Dedifferentiated amniotic fluid mesenchymal stem cell (primary cell): Measurements from ENCODE around the gene ZNF532.
"Not testable (repeated sequence)": the region's sequence is repeated elsewhere in the genome, so short reads cannot be mapped to it uniquely, and the experiment has no call there.

Source experiments
- DNase-seq: peaks from one replicate; pipeline ENCODE4 v3.0.0-alpha.2; 2016; ENCODE audit errors: extremely low spot score

The ZNF532 gene

GRCh38 chr18:59001166-59001565, 136.5 kb downstream of the ZNF532 start:
- no peak for DNase-seq

- DNase-seq, result no peak
These were observed 137.0 kb downstream of the ZNF532 start for GRCh38 chr18:59001721-59002120.

DNA sequence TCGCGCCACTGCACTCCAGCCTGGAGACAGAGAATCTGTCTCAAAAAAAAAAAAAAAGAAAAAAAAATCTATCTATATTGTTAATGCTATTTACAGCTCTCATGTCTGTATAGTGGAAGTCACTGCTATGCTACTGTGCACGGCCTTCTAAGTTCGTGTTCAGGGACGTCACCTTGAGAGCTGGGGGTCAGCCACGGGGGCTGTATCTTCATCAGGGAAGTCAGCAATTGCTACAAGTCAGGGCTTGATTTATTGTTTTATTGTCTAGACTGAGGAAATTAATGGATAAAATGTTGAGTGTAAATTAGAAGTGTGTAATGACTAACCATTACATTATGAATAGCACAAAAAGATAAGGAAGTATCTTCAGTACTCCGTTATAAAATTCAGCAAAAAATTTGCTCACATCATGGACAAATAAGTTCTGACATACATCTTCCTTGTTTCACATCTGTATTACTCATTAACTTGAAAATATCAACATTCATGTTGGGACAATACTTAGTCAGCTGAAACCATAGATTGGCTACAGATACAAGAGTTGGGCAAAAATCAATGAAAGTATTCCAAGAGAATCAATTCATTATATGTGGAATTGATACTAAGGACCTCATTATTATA, 138.4 kb downstream of the ZNF532 start:
- DNase-seq, result no peak

DNA sequence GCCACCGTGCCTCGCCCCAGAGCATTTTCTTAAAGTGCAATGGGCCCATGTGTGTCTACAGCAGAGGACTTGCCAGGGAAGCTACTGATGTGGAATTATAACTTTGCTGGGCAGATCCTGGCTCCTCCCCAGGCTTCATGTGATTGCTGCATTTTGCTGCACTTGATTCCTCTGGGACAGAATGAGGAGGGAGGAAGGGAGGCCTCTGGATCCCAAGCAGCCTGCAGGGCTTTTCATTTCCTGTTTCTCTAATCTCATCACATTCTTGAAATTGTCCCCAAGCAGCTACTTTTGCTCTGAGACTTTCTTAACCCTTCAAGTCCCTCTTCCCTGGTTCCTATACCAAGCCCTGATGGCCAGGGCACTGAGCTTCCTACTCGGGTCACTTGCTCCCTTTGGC, 140.6 kb downstream of the ZNF532 start:
- peak; percentile 81 for DNase-seq

- DNase-seq, result no peak
These were observed 141.9 kb downstream of the ZNF532 start for GRCh38 chr18:59006461-59007067.

DNA sequence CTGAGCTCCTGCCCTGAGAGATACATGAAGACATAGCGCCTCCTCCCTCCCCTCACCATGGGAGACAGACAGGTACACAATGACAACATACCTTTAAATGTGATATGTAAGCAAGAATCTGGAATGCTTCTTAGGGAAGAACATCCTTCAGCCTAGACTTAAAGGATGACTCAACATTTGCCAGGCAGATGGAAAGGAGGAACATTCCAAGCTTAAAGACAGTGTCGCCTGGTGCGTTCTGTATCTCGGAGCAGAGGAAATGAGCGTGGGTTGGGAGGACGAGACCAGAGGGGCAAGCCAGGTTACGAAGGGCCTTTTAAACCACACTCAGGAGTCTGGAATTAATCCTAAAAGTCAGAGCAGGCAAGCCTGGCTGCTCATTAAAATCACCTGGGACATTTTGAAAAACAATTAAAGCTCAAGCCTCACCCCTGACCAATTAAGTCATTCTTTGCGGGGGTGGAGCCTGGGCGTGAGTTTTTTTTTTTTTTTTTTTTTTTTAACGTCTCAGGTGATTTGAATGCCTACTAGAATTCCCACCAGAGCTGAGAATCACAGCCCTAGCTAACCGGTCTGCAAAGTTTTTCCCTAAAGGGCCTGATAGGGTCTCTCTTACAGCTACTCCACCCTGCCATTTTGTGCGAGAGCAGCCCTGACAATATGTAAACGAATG, 143.8 kb downstream of the ZNF532 start:
- DNase-seq, result peak; percentile 25

DNA sequence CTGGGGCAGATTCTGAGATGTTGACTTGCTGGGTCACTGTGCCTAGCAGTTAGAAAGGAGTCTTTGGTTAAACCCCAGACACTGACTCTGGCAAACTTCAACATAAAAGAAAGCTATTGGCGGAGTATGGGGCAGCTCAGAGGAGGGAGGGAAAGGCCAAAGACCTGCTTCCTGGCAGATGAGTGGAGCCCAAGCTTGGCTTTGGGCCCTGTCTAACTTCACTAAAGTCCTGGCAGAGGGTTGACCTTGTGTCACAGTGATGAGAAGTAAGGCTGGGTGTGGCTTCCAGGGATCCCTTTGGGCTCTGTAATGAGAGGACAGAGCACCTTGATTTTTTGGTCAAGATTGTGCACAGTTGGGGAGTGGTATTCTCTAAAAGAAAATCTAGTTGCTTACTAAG, 145.2 kb downstream of the ZNF532 start:
- no peak for DNase-seq

GRCh38 chr18:59011289-59011688, 146.6 kb downstream of the ZNF532 start:
- no peak for DNase-seq

DNA sequence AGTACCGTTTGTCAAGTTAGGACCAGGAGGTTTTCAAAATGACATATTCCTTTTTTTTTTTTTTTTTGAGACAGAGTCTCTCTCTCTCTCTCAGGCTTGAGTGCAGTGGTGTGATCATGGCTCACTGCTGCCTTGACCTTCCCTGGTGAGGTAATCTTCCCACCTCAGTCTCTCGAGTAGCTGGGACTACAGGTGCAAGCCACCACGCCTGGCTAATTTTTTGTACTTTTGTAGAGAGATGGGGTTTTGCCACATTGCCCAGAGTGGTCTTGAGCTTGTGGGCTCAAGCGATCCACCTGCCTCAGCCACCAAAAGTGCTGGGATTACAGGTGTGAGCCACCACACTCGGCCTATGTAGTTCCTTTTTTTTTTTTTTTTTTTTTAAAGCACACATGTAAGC, 147.1 kb downstream of the ZNF532 start:
- DNase-seq, result no peak

DNA sequence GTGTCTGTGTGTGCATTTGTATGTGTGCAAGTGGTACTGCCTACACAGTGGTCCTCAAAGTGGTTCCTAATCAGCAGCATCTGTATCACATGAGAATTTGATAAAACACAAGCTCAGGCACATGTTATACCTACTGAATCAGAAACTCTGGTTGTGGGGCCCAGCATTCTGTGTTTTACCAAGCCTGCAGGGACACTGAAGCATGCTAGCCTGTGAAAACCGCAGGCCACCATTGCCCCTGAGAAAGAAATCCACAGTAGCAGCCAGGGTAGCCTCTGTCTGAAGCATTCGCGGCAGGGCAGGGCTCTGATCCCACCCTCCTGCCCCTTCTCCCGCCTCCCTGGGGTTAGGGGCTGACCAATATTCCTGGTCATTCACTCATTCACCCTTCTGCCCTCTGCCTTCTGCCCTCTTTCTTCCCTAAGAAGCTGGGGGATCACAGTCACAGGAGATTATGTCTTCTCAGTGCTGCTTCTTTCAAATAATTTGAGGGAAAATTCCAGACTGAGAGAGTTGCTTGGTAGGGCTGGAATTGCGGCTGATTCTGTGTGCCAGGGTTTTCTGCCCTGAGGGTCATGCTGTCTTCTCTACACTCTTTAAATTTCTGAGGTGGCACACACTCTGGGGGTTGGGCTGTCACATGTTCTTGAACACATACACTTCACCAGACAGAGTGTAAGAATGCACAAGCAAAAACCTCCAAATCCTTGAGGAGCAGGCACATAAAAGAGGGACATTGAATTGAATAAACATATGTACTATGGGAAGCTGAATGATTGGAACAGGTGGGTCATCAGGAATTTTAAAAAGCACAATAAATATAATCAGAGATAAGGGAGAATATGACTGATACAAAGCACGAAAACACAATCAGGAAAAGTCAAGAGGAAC, 148.4 kb downstream of the ZNF532 start:
- no peak for DNase-seq

DNA sequence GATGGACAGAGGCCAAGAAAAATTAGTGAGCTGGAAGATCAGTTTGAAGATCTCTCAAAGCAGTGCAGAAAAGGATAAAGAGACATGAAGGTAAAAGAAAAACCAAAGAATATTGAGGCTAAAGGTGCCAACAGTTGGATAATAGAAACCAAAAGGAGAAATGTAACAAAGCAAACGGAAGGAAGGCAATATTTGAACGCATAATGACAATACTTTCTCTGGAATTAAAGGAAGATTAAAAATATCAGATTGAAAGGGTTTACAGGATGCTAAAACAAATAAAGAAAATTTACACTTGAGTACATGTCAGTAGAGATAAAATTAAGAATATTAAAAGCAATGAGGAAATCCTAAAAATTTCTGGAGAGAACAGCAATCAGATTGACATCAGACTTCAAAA, 149.1 kb downstream of the ZNF532 start:
- DNase-seq, result no peak

- no peak for DNase-seq
These were observed 151.0 kb downstream of the ZNF532 start for GRCh38 chr18:59015531-59016152.

DNA sequence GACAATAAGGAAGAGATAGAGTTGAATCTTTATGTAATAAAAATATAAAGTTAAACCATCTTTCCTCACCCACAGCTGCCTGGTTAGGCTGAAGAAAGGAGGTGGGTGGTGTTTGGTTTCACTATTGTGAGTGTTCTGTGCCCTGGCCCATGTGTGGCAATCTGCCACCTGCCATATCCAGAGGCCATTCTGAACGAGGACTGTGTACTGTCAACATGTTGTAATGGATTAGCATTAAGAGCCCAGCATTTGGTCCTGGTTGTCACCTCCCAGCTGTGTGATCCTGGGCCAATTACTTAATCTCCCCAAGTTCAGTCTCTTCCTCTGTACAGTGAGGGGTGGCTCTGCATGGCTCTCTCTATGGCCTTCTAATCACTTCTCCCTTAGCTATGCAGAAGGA, 156.8 kb downstream of the ZNF532 start:
- DNase-seq, result no peak

DNA sequence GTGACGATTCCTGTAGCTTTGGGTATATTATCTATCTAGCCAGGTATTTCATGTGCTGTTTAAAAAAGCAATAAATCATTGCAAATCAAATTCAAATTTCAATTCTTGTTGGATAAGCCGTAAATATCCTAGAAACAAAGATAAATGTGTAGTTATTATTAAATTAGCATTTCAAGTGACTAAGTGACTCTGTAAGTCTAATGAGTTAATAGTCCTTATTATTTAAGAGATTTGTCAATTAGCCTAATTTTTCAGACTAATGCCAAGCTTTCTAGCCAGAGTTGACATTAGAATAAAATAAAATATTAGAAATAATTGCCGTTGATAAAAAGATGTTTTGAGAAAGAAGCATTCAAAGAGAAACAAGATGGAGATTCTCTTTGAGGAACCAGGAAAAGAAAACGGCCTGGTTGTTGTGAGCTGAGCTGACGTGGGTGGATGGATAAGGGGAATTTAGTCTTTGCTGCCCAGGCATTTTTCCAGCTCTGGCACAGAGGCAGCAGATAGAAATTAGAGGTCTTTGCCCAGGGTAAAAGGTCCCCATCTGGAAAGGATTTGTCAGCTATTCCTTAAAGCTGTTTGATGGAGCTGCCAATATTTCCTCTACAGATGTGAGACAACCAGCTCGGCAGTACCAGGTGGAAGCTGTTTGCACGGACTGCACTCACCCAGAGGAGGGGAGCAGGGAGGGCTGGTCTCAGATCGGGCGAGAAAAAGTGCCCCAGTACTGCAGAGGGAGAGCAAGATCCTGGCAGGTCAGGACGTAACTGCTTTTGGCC, 157.7 kb downstream of the ZNF532 start:
- DNase-seq, result peak; percentile 75

- peak; percentile 89 for DNase-seq
These were observed 160.2 kb downstream of the ZNF532 start for GRCh38 chr18:59024829-59025228.

- DNase-seq, result not testable (repeated sequence)
These were observed 160.9 kb downstream of the ZNF532 start for GRCh38 chr18:59025532-59025931.

GRCh38 chr18:59026364-59026763, 161.7 kb downstream of the ZNF532 start:
- DNase-seq, result no peak

DNA sequence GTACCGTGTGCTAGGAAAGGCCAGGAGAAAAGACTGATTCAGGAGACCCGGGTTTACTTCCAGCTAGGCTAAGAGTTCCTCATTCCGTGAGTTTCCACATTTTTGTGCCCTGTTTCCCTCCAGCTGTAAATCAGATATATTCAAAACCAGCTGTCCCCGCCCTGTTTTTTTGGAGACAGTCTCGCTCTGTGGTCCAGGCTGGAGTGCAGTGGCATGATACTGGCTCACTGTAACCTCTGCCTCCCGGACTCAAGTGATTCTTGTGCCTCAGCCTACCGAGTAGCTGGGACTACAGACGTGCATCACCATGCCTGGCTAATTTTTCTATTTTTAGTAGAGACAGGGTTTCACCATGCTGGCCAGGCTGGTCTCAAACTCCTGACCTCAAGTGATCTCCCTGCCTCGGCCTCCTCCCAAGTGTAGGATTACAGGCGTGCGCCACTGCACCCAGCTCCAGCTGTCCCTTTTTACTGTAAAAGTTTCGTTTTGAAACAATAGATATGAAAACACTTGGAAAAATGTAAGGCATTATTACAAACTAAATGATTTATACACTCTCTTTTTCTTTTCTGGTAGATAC, 162.2 kb downstream of the ZNF532 start:
- no peak for DNase-seq

DNA sequence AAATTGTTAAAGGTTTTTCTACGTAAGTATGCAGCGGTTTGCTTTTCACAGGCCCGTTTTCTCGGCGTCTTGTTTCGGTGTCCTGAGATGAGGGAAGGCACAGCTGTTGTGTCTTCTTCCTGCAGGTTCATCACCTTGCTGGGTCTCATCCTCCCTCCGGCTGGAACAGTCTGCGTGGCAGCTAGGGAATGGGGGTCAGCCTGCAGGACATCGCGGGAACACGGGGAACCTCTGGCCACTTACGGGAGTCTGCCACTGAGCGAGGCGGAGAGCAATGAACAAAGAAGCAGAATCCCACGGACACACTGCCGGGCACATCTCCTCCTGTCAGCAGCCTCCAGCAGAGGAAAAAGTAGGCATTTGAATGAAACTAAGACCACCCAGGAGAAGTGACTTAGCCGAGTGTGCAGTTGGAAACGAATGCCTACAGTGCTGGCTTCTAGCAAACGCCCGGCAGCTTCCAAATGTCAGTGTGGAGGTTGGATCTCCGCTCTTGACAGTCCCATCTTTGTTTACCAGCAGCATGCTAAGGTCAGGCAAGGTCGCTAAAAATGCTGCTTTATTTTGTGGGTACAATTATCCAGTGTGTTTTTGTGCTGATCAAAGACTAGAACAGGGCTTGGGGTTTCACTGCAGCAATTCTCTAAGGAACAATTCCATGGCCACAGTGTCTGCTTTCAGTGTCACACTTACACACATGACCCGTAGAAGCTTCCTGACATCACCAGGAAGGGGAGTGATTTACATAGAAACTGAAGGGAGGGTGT, 165.2 kb downstream of the ZNF532 start:
- DNase-seq, result no peak

GRCh38 chr18:59032308-59032707, 167.6 kb downstream of the ZNF532 start:
- no peak for DNase-seq
